ENCODE results near the gene GALNS.

GALNS gene

GRCh38 chr16:88856828-88857727 lies at the start of gene GALNS, which contains the start of gene TRAPPC2L:
Gene GALNS, minus strand, starts transcription at chr16:88856947. Its CDS starts 70 bp downstream, at chr16:88856877.
Gene TRAPPC2L, plus strand, starts transcription at chr16:88857127. Its CDS starts 24 bp downstream, at chr16:88857151.
- Histone ChIP-seq H3K9ac (no peak within 1 kb of the TSS), H3K27me3 (ENCODE audit: control insufficient read depth, insufficient read depth, low read length) (no peaks in the 10 kb centered on the region), H3K79me2 (peaks cover 11% of the 10 kb centered on the region), H3K9me3 (ENCODE audit: control insufficient read depth, low read length) (no peaks in the 10 kb centered on the region), H3K36me3 (ENCODE audit: control insufficient read depth, insufficient read depth, low read length) (no peaks in the 10 kb centered on the region), H3K4me3 (ENCODE audit: low read depth, low read length) (peak within 1 kb of the TSS; percentile 82), H3K27ac (peak within 1 kb of the TSS; percentile 68), H2AFZ (peak within 1 kb of the TSS; percentile 98), H3K4me1 (peaks cover 8% of the 10 kb centered on the region), H3K4me2 (ENCODE audit: low read length) (peak within 1 kb of the TSS; percentile 79)
- no peak for TF ChIP-seq CTCF (IDR thresholded peaks at IDR 0.05)

- no peaks in the 10 kb centered on the region for H3K27me3 ChIP-seq (ENCODE audit: control insufficient read depth, insufficient read depth, low read length)
- no peak for TF ChIP-seq CTCF (IDR thresholded peaks at IDR 0.05)
- H3K9me3 ChIP-seq (ENCODE audit: control insufficient read depth, low read length) = no peaks in the 10 kb centered on the region
- H3K27ac ChIP-seq = no peak overlapping the region
- no peak overlapping the region for H3K4me3 ChIP-seq (ENCODE audit: low read depth, low read length)
- H3K4me2 ChIP-seq (ENCODE audit: low read length) = no peak overlapping the region
- H3K9ac ChIP-seq = no peak overlapping the region
- H2AFZ ChIP-seq = no peak overlapping the region
- H3K79me2 ChIP-seq = no peaks in the 10 kb centered on the region
- no peaks in the 10 kb centered on the region for H3K36me3 ChIP-seq (ENCODE audit: control insufficient read depth, insufficient read depth, low read length)
- no peaks in the 10 kb centered on the region for H3K4me1 ChIP-seq
Observed at GRCh38 chr16:88906020-88906419, 49.3 kb upstream of the GALNS start.

GRCh38 chr16:88905563-88905962 lies 48.8 kb upstream of the GALNS start:
- Histone ChIP-seq H3K9me3 (ENCODE audit: control insufficient read depth, low read length) (no peaks in the 10 kb centered on the region), H3K27ac (no peak overlapping the region), H3K9ac (no peak overlapping the region), H3K36me3 (ENCODE audit: control insufficient read depth, insufficient read depth, low read length) (no peaks in the 10 kb centered on the region), H3K79me2 (no peaks in the 10 kb centered on the region), H3K27me3 (ENCODE audit: control insufficient read depth, insufficient read depth, low read length) (no peaks in the 10 kb centered on the region), H3K4me1 (no peaks in the 10 kb centered on the region), H3K4me3 (ENCODE audit: low read depth, low read length) (no peak overlapping the region), H2AFZ (no peak overlapping the region), H3K4me2 (ENCODE audit: low read length) (no peak overlapping the region)
- no peak for TF ChIP-seq CTCF (IDR thresholded peaks at IDR 0.05)

GRCh38 chr16:88904676-88905365 lies 48.1 kb upstream of the GALNS start:
- no peak overlapping the region for H3K4me2 ChIP-seq (ENCODE audit: low read length)
- H3K27ac ChIP-seq = no peak overlapping the region
- H2AFZ ChIP-seq = no peak overlapping the region
- H3K9ac ChIP-seq = no peak overlapping the region
- H3K4me1 ChIP-seq = no peaks in the 10 kb centered on the region
- no peaks in the 10 kb centered on the region for H3K79me2 ChIP-seq
- H3K9me3 ChIP-seq (ENCODE audit: control insufficient read depth, low read length) = no peaks in the 10 kb centered on the region
- H3K36me3 ChIP-seq (ENCODE audit: control insufficient read depth, insufficient read depth, low read length) = no peaks in the 10 kb centered on the region
- H3K4me3 ChIP-seq (ENCODE audit: low read depth, low read length) = no peak overlapping the region
- TF ChIP-seq CTCF (IDR thresholded peaks at IDR 0.05) = no peak
- no peaks in the 10 kb centered on the region for H3K27me3 ChIP-seq (ENCODE audit: control insufficient read depth, insufficient read depth, low read length)

Measured in parathyroid adenoma (tissue), 2 donors.